ENCODE measurements around the gene GPRC5C. TPM values are rescaled to one million over a fixed set of nuclear protein-coding genes. Genes with fewer than 3 reads are reported as not detected.

Gene GPRC5C
- polyA plus RNA-seq, 1 donor from 2014 or later = 12.8 TPM

GRCh38 chr17:74451557-74451956, 19.7 kb downstream of the GPRC5C start:
- H3F3A ChIP-seq (ENCODE audit: insufficient read depth, low read length, poor library complexity, severe bottlenecking) = no peaks in the 10 kb centered on the region
- no peak overlapping the region for H2AFZ ChIP-seq (ENCODE audit: low read depth, low read length)
- H3K27me3 ChIP-seq (ENCODE audit: insufficient read depth, low read depth, low read length) = peaks cover 5% of the 10 kb centered on the region
- no peak overlapping the region for H3K9ac ChIP-seq (ENCODE audit: low read length)
- no peak overlapping the region for H3K27ac ChIP-seq (ENCODE audit: low read length)
- no peaks in the 10 kb centered on the region for H3K9me2 ChIP-seq (ENCODE audit: insufficient read depth, low read length)
- no peaks in the 10 kb centered on the region for H3K9me3 ChIP-seq (ENCODE audit: low read length)
- no peak for TF ChIP-seq MXI1 (conservative IDR thresholded peaks at IDR 0.05; ENCODE audit: poor library complexity, severe bottlenecking)
- TF ChIP-seq REST (IDR thresholded peaks at IDR 0.05; ENCODE audit: borderline replicate concordance) = no peak
- TF ChIP-seq POLR2AphosphoS5 (IDR thresholded peaks at IDR 0.05) = no peak
- no peak for TF ChIP-seq EP300 (conservative IDR thresholded peaks at IDR 0.05; ENCODE audit: poor library complexity, severe bottlenecking)
- no peak for TF ChIP-seq CTCF (IDR thresholded peaks at IDR 0.05; ENCODE audit: poor library complexity, severe bottlenecking)
- no peak for TF ChIP-seq RAD21 (conservative IDR thresholded peaks at IDR 0.05)
- no peak for TF ChIP-seq TAF1 (IDR thresholded peaks at IDR 0.05; ENCODE audit: low read depth)
- TF ChIP-seq EZH2 (IDR thresholded peaks at IDR 0.05; ENCODE audit: borderline replicate concordance, insufficient read depth, low read length, poor library complexity, severe bottlenecking) = no peak
- TF ChIP-seq SMC3 (conservative IDR thresholded peaks at IDR 0.05; ENCODE audit: poor library complexity) = no peak
- H3K4me3 ChIP-seq (ENCODE audit: low read length) = no peak overlapping the region
- no peak overlapping the region for H3K4me2 ChIP-seq (ENCODE audit: low read length)
- no peaks in the 10 kb centered on the region for H3K36me3 ChIP-seq (ENCODE audit: insufficient read depth, low read length)
- H3K79me2 ChIP-seq (replicated peaks; ENCODE audit: insufficient read depth, low read length) = no peaks in the 10 kb centered on the region
- no peaks in the 10 kb centered on the region for H4K20me1 ChIP-seq (ENCODE audit: insufficient read depth)

- H3K27ac ChIP-seq (ENCODE audit: low read length) = no peak overlapping the region
- H3K9me2 ChIP-seq (ENCODE audit: insufficient read depth, low read length) = no peaks in the 10 kb centered on the region
- no peaks in the 10 kb centered on the region for H3K9me3 ChIP-seq (ENCODE audit: low read length)
- no peak overlapping the region for H2AFZ ChIP-seq (ENCODE audit: low read depth, low read length)
- no peaks in the 10 kb centered on the region for H3K36me3 ChIP-seq (ENCODE audit: insufficient read depth, low read length)
- no peak overlapping the region for H3K4me3 ChIP-seq (ENCODE audit: low read length)
- no peaks in the 10 kb centered on the region for H4K20me1 ChIP-seq (ENCODE audit: insufficient read depth)
- no peak overlapping the region for H3K4me2 ChIP-seq (ENCODE audit: low read length)
- H3F3A ChIP-seq (ENCODE audit: insufficient read depth, low read length, poor library complexity, severe bottlenecking) = no peaks in the 10 kb centered on the region
- no peak for TF ChIP-seq MXI1 (conservative IDR thresholded peaks at IDR 0.05; ENCODE audit: poor library complexity, severe bottlenecking)
- H3K79me2 ChIP-seq (replicated peaks; ENCODE audit: insufficient read depth, low read length) = no peaks in the 10 kb centered on the region
- H3K9ac ChIP-seq (ENCODE audit: low read length) = no peak overlapping the region
- peaks cover 5% of the 10 kb centered on the region for H3K27me3 ChIP-seq (ENCODE audit: insufficient read depth, low read depth, low read length)
These were observed 20.3 kb downstream of the GPRC5C start for GRCh38 chr17:74452033-74452840.

Data from neural cell (in vitro differentiated cells).